Astrocyte of the hippocampus (primary cell): ENCODE results near the gene MAPK8.

Experiments used
- DNase-seq: peaks from one replicate; pipeline ENCODE4 v3.0.0; 2011; ENCODE audit warnings: low read depth, low spot score

The MAPK8 gene

GRCh38 chr10:48462482-48463020, 156.1 kb downstream of the MAPK8 start:
- no peak for DNase-seq

GRCh38 chr10:48463318-48464003, 157.0 kb downstream of the MAPK8 start:
- DNase-seq = peak; percentile 53

- DNase-seq = no peak
These were observed 157.8 kb downstream of the MAPK8 start for GRCh38 chr10:48464121-48464870.

GRCh38 chr10:48464871-48465736, 158.6 kb downstream of the MAPK8 start:
- DNase-seq = peak; percentile 64

- no peak for DNase-seq
These were observed 159.5 kb downstream of the MAPK8 start for GRCh38 chr10:48465860-48466521.

- DNase-seq = peak; percentile 58
These were observed 160.2 kb downstream of the MAPK8 start for GRCh38 chr10:48466611-48467240.

- no peak for DNase-seq
These were observed 161.2 kb downstream of the MAPK8 start for GRCh38 chr10:48467669-48468068.

GRCh38 chr10:48468130-48468790, 161.8 kb downstream of the MAPK8 start:
- DNase-seq = peak; percentile 37

GRCh38 chr10:48468866-48469511, 162.5 kb downstream of the MAPK8 start:
- DNase-seq = no peak

GRCh38 chr10:48469516-48470020, 163.1 kb downstream of the MAPK8 start:
- peak; percentile 22 for DNase-seq

GRCh38 chr10:48470115-48470892, 163.8 kb downstream of the MAPK8 start:
- no peak for DNase-seq

GRCh38 chr10:48470893-48471805, 164.7 kb downstream of the MAPK8 start:
- peak; percentile 39 for DNase-seq

GRCh38 chr10:48472501-48473069, 166.1 kb downstream of the MAPK8 start:
- DNase-seq = no peak

GRCh38 chr10:48473704-48474103, 167.2 kb downstream of the MAPK8 start:
- DNase-seq = no peak

GRCh38 chr10:48474765-48475365, 168.4 kb downstream of the MAPK8 start:
- no peak for DNase-seq

- no peak for DNase-seq
These were observed 169.4 kb downstream of the MAPK8 start for GRCh38 chr10:48475943-48476278.
